ENCODE measurements around the gene CCDC197.

CCDC197 gene

GRCh38 chr14:93984987-93985410 is 12.1 kb upstream of the CCDC197 start:
- TF ChIP-seq ZFX (IDR thresholded peaks at IDR 0.05; ENCODE audit: borderline replicate concordance), result no peak
- peak; percentile 22; the same call in 1 of the 2 replicates for TF ChIP-seq CTCF (IDR thresholded peaks at IDR 0.05)
- no peak overlapping the region for H3K27ac ChIP-seq

- no peak overlapping the region for H3K27ac ChIP-seq
- TF ChIP-seq CTCF (IDR thresholded peaks at IDR 0.05) (no peak), ZFX (IDR thresholded peaks at IDR 0.05; ENCODE audit: borderline replicate concordance) (no peak)
Measured at GRCh38 chr14:93986955-93987354, 10.1 kb upstream of the CCDC197 start.

GRCh38 chr14:93987376-93987775 is 9.7 kb upstream of the CCDC197 start:
- H3K27ac ChIP-seq, result no peak overlapping the region
- no peak for TF ChIP-seq CTCF (IDR thresholded peaks at IDR 0.05)
- no peak for TF ChIP-seq ZFX (IDR thresholded peaks at IDR 0.05; ENCODE audit: borderline replicate concordance)

- no peak overlapping the region for H3K27ac ChIP-seq
- TF ChIP-seq ZFX (IDR thresholded peaks at IDR 0.05; ENCODE audit: borderline replicate concordance) (no peak), CTCF (IDR thresholded peaks at IDR 0.05) (no peak)
Measured at GRCh38 chr14:93987815-93988476, 9.2 kb upstream of the CCDC197 start.

- H3K27ac ChIP-seq, result no peak overlapping the region
- TF ChIP-seq CTCF (IDR thresholded peaks at IDR 0.05) (no peak), ZFX (IDR thresholded peaks at IDR 0.05; ENCODE audit: borderline replicate concordance) (no peak)
Measured at GRCh38 chr14:93989939-93990338, 7.2 kb upstream of the CCDC197 start.

GRCh38 chr14:93991212-93991611 is 5.9 kb upstream of the CCDC197 start:
- no peak for TF ChIP-seq CTCF (IDR thresholded peaks at IDR 0.05)
- no peak for TF ChIP-seq ZFX (IDR thresholded peaks at IDR 0.05; ENCODE audit: borderline replicate concordance)
- no peak overlapping the region for H3K27ac ChIP-seq

- no peak overlapping the region for H3K27ac ChIP-seq
- TF ChIP-seq CTCF (IDR thresholded peaks at IDR 0.05) (no peak), ZFX (IDR thresholded peaks at IDR 0.05; ENCODE audit: borderline replicate concordance) (no peak)
Measured at GRCh38 chr14:93991649-93992048, 5.5 kb upstream of the CCDC197 start.

Measured in 22Rv1 (cell line).